ENCODE measurements around the gene WHRN.

WHRN gene

DNA sequence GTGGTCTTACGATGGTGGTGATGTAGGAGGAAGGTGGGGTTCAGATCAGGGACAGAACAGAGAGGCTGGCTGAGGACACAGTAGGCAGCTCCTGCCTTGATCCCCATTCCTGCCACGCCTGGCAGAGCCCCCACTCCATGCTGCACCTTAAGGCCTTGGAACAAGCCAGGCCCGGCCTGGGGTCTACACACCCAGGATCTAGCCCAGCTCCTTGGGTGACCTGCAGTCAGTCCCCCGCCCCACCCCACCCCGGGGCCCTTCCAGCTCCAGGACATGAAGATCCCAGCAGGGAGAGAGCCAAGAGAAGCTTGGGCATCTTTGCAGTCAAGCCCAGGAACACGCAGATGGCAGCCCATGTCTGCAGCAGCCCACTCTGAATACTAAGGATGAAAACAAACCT is 34.7 kb downstream of the WHRN start:
- DNase-seq, result no peak

DNA sequence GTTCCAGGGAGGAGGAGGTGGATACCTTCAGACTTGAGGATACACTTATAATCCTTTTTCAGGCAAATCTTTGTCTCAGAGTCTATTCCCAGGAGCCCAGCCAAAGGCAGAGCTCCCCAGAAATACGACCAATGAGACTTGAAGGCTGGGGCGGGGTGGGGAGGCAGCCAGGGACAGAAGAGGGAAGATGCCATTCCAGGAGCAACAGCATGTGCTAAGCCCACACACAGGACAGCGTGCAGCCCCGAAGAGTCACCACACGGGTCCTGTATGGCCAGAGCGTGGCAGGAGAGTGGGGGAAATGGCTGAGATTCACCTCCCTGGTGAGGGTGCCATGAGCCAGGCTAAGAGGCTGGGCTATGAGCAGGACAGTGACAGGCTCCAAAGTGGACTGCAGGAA is 35.2 kb downstream of the WHRN start:
- no peak for DNase-seq

DNA sequence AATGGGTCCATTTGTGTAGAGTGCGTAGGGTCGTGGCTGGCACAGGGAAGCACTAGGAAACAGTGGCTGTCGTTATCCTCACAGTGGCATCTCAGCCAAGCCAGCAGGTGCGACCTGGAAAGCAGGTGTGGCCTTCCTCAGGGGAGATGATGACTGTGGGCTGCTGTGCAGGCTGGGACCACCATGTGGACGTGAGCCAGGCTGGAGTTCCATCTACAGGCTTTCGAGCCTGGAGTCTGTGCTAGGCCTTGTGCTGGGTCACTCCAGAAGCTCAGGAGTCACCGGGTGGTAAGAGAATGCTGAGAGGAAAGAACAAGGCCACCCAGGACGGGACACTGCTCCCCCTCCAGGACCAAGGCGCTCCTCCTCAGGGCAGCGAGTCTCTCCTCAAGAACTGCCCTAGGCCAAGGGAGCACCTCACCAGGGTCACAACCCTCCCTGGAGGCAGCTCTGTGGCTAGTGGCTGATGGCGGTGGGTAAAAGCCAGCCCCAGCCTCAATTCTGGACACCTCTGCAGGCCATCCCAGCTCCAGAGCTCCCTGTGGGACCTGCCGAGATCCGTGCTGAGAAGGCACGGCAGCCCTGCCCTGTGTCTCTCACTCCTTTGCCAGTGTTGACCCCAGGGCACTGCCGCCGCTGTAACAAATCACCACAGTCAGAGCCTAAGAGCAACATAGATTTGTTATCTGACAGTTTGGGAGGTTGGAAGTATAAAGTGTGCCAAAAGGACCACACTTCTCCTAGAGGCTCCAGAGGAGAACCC is 36.0 kb downstream of the WHRN start:
- DNase-seq, result no peak

DNA sequence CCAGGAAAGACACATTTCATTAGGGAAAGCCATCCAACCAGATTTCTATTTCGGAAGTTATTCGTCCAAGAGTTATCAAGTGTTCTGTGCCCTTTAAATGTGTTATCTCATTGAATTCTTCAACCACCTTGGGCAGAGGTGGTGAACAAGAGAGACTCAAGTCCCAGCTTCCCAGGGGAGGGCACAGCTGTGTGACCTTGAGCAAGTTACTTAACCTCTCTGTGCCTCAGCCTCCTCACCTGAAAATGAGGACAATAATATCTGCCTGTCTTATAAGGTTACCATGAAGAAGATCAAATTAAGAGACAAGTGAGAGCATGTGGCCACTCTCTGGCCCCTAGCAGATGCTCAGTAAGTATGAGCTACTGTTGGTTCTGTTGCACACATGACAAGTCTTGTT is 37.4 kb downstream of the WHRN start:
- no peak for DNase-seq

DNA sequence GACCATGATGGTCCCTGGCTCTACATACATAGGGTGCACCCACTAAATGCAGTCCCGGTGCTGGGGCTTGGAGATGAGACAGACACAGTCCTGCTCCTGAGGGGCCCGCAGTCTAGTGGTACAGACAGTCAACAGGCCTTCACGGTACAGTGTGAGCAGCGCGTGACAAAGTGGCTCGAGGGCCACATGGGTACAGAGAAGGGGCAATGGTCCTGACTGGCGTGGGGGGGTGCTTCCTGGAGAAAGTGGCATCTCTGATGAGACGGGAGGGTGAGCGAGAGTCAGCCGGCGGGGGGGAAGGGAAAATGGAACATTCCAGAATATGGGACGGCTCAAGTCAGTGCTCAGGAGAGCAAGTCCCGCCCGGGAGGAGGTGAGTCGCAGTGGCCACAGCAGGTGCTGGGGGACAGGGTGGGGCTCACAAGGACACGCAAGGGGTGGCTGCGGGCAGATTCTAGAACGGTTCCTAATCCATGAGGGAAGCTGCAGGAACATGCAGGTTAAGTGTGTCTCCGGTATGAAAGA is 38.0 kb downstream of the WHRN start:
- no peak for DNase-seq

DNA sequence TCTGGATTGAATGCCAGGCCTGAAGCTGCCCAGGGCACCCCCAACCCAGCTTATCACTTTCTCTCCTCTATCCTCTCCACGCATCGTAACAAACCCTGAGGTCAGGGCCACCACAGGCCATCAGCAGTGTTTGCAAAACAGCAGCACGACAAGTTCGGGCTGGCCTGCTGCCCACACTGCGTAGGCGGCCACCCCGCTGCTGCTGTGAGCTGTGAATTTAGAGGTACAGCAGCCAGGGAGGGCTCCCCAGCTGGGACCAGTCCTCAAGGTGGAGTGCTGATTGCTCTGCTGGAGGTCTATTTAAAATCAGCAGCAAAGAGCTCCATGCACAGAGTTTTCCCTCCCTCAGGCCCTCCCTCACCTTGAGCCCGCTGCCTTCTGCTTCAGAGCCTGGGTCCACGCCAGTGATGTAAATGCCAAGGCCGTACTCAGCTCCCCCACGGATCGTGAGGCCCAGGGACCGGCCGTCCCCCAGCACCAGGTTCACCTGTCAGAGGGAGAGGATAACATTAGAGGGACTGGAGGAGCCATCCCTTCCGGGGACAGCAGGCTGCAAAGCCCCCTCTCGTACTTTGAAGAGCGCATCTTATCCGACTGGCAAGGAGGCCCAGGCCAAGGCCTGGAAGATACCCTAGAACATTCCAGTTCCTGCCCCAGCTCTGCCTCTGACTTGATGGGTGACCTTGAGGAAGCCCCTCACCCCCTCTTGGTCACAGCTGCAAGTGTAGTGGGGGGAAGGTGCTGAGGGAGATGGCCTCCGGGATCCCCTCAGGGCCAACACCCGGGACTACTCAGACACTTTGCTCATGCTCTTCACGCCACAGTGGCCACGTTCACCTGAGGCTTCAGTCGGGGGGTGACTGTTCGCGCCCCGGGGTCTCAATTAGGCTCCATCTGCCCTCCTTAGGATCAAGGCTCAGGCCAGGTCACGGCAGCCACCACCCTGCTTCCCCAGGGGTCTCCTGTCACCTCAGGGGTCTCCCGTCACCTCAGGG is 39.1 kb downstream of the WHRN start:
- DNase-seq, result no peak

DNA sequence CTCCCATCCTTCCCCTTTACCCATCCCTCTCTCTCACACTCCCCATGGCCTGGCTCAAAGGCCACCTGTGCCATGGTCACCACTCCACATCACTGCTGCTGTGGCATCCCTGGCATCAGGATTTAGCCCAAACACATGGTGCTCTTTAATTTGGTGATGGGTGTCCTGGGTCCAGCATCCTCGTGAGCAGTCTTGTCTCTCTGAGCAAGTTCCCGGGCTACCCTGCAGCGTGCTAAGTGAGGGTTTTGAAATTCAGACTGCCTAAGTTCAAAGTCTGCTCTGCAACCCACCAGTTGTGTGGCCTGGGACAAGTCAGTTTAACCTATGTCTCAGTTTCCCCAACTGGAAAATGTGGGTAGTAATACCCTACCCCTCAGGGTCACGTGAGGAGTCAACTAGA is 39.9 kb downstream of the WHRN start:
- DNase-seq, result no peak

DNA sequence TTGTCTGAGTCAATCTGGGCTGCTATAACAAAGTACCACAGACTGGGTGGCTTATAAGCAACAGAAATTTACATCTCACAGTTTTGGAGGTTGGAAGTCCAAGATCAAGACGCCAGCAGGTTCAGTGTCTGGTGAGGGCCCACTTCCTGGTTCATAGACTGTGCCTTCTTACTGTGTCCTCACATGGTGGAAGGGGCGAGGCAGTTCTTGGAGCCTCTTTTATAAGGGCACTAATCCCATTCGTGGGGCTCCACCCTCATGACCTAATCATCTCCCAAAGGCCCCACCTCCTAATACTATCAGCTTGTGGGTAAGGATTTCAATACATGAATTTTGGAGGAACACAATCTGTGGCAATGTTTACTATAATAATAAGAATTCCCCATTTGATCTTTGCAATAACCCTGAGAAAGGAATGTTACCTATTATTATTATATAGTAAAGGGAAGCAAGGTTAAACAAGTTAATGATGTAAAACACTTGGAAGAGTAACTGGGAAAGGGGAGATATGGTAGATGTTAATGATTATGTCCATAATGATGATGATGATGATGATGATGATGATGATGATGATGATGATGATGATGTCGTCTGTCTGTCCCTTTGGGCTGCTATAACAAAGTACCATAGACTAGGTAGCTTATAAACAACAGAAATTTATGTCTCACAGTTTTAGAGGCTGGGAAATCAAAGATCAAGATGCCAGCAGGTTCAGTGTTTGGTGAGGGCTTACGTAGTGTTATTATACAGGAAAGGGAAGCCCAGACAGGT is 40.8 kb downstream of the WHRN start:
- DNase-seq, result no peak

DNA sequence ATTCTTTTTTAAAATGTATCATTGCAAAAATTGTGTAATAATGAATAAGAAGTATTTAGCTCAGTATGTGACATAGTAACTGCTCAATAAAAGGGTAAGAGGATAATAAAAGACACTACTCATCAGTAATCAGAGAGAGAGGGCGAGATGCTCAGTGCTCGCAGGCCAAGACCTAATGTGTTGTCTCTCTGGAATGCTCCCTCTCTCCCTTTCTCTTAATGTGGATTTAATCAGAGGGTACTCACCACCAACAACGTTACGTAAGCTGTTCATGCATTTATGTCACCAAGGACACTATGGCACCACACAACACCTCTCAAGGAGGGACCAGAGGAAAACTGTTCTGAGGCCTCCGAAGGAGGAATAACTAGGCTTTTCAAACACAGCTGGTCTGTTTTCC is 42.5 kb downstream of the WHRN start:
- no peak for DNase-seq

DNA sequence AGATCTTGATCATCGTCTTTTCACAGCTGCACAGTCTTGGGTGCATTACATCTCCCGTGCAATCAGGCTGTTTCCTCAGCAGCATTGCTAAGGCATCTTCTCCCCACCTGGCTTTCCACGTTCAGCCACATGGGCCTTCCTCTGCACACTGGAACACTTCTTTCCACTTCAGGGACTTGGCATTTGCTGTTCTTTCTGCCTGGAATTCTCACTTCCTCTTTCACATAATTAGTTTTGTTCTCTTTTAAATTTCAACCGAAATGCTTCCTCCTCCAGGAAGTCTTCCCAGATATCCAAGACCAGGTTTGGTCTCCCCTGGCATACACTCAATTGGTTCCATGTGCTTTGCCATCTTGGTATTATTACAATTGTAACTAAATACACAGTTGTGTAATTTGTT is 43.8 kb downstream of the WHRN start:
- no peak for DNase-seq

DNA sequence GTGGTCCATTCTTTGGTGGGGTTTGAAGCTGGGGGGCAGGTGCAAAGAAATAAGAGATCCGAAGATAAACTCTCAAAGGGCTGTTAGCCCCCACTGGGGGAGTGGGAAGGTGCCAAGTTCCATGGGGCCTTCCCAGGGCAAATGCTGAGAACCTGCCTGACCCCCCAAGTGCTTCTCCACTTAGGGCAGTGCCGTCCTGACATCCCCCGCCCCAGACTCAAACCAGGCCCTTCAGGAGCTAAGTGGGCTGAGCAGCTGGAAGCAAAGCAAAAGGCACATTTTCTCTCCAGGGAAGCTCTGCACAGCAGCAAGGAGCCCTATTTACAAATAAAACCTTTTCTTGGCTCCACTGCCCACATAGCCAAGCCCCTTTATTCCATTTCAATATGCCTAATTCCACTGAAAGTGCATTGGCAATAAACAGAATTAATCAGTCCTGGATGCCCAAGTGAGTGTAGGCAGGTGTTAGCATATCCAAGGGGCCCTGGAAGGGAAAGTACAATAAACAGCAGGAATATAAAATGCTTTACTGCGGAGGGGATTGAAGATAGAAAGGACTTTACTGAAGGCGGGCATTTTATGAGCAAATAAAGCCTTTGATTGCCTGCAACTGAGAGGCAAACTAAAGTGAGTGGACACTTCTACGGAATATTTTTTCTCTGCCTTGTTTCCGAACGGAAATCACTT is 44.6 kb downstream of the WHRN start:
- DNase-seq, result no peak

DNA sequence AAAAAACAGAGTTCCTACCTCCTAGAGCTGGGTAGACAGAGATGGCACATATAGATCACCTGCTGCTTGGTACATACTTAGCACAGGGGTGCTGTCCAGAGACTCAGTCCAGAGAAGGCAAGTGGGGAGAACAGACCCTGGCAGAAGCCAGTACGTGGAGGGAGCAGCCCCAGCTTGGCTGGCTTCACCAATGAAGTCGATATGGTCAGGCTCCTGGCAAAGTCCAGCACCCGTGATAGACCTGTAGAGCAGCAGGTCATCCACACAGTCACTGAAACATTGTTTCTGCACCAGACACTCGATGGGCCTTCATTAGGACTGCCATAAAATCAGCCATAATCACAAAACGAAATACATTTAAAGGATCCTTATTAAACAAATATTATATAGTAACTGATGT is 45.8 kb downstream of the WHRN start:
- DNase-seq, result no peak

DNA sequence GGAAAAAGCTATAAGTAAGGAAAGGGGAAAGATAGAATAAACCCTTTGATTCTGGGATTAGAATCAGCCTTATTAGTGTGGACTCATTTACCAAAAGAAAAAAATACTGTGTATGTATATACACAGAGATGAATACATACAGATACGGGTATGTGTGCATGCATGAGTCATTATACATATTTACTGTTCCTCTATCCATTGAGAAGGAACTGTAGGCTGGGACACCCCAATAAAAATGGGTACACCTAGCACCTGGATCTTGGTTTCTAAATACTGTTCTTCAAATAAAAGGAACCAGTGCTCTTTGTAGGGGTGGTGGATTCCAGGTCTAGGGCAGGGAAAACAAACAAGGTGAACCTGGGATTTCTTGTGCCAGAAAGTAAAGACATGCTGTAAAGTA is 48.3 kb downstream of the WHRN start:
- no peak for DNase-seq

DNA sequence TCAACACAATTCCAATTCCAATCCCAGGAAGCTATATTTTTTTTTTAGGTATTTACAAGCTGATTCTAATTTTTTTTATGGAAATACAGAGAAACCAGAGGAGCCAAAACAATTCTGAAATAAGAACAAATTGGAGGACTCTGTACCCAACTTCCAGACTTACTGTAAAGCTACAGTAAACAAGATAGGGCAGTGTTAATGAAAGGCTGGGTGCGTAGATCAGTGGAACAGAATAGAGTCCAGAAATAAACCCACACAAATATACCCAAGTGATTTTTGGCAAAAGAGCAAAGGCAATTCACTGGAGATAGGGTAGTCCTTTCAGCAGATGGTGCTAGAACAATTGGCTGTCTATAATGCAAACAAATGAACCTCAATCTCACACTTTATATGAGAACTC is 50.6 kb downstream of the WHRN start:
- no peak for DNase-seq

DNA sequence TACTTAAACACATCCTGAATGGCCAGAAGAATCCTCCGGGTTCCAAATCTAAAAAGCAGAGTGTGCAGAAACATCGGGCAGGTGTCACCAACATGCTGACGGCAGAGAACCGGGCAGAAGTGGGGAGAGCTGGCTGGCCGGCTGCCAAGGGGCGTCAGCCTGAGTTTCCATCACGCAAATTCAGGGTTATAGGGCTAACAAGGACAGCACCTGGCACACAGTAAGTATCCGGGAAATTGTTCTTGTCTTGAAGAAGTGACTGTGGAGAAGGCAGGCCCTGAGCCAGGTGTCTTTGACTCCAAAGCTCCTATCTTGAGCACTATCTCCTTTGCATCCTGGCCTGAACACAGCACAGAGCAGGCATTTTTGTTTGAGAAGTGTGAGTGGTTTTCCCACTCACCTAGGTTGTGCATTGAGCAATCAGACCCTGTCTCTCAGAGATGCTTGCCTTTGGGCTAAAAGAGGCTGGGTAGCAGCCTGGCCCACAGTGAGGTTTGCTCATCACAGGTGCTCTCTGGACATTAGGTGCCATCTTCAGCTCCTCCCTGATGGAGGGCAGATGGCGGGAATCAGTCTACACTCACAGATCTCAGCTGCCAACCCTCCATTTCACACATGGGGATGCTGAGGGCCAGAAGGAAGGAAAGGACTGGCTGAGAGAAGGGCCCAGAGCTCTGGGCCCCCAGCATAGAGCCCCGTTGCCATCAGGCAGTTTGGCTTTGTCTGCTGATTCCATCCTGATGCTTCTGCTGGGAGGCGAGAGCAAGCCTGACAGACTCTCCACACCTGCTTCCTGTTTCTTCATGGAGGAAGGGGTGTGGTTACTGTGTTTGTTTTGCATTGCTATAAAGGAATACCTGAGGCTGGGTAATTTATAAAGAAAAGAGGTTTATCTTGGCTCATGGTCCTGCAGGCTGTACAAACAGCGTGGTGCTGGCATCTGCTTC is 52.8 kb downstream of the WHRN start:
- DNase-seq, result peak; percentile 34

DNA sequence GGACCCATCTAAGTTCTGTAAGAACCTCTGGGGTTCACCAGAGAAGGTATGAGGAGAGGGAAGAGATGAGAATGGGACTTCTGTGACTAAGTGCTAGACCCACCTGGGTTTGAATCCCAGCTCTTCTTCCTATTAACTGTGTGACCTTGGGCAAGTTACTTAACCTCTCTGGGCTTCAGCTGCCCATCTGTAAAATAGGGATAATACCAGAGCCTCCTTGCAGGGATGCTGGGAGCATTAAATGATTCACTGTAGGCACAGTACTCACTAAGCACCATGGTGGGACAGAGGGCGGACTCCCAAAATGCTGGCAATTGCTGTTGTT is 53.6 kb downstream of the WHRN start:
- DNase-seq, result no peak

DNA sequence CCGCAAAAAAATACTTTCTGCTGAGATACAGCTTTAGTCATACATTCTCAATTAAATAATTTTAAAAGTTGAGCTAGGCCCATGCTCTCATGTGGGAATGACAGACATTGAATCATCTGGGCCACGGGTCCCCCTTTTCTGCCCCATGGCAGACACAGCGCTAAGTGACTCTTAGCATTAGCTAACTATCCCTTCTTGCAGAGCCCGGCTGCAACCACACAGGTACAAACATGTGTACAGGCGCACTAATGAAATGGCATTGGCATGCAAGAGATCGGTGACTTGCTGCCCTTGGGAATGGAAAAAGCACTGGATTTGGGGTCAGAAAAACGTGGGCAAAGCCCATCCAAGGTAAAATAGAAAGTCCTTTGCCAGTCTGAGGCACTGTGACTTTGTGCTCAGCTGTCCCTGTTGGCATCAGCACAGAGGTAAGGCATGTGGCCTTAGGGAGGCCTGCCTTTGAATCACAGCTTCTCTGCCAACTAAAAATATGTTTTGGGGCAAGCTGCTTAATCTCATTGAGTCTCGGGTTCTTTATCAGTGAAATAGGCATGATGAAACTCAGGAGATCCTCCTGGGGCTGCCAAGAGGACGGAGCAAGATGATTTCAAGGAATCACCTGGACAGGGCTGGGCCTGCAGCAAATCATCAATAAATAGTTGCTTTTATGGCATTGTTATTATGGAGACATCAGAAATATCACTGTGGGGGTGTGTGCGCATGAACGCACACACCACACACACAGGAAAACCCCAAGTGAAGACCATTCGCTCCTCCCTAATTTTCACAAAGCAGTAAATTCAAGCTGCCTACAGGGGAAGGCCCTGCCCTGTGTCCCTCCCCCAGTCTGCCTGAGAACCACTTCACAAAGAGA is 54.2 kb downstream of the WHRN start:
- DNase-seq, result no peak

DNA sequence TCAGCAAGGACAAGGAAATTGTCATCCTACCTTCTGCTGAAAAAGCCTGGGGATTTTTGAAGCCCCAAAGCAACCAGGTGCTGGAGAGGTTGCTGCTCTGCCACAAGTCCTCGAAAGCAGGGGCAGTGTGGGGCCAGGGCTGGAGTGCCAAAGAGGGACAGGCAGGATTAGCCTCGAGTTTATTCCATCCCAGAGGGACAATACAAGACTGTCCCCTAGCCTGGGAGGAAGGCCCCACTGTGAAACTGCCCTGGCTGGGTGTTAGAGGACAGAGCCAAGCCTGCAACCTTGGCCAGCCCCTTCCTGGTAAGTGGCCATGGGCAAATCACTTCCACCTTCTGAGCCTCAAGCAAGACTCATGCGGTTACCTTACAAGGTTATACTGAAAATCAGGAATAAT is 55.1 kb downstream of the WHRN start:
- DNase-seq, result no peak

DNA sequence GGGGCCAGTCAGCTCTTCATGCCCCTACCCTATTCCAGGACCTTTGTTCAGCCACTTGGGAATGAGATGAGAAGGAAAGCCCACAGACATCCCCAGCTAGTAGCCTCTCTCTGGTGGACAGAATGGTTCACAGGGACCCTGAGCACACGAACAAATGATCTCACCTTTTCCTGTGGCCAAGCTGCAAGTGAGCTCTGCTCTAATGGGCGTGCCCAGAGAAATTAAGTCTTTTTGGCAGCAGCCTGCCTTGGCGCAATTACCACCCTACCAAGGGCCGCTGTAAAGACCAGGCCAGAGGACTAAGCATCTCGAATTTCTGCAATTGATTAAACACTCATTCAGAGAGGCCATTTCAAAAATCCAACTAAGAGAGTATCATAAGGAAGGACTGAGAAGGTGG is 56.0 kb downstream of the WHRN start:
- no peak for DNase-seq

DNA sequence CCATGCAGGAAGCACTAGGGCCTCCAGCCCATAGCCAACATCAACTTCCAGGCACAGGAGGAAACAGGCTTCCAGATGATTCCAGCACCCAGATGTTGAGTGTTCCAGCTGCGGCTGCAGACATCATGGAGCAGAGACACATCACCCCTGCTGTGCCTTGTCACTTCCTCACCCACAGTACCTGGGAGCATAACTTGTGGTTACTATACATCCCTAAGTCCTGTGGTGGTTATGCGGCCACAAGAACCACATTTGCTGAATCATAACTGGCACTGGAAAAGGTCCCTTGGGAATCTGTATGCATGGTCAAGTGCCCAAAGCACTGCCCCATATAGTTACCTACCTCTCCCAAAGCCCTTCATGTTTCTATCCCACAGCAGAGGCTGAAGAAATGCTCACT is 56.6 kb downstream of the WHRN start:
- DNase-seq, result no peak
